Panc1 (cell line): ENCODE results near the gene TRABD2A.

Experiments used
- CTCF ChIP-seq: fragments of 450-650 bp; IDR thresholded peaks from 2 replicates; pipeline ENCODE4 v1.5.1; 2017; ENCODE audit warnings: mild to moderate bottlenecking
- POLR2AphosphoS5 ChIP-seq: IDR thresholded peaks from 2 replicates; pipeline ENCODE4 v1.6.1; 2012; ENCODE audit warnings: mild to moderate bottlenecking, low read depth, low read length, moderate library complexity
- TCF7L2 ChIP-seq: IDR thresholded peaks from 2 replicates; pipeline ENCODE4 v1.6.1; 2011; ENCODE audit warnings: mild to moderate bottlenecking, low read depth, low read length, inconsistent platforms

GRCh38 chr2:84779781-84780180 lies 101.1 kb downstream of the TRABD2A start:
- no peak for TF ChIP-seq TCF7L2
- TF ChIP-seq CTCF: no peak
- TF ChIP-seq POLR2AphosphoS5: no peak
